Measurements from ENCODE around the gene CC2D1B.

Gene CC2D1B

DNA sequence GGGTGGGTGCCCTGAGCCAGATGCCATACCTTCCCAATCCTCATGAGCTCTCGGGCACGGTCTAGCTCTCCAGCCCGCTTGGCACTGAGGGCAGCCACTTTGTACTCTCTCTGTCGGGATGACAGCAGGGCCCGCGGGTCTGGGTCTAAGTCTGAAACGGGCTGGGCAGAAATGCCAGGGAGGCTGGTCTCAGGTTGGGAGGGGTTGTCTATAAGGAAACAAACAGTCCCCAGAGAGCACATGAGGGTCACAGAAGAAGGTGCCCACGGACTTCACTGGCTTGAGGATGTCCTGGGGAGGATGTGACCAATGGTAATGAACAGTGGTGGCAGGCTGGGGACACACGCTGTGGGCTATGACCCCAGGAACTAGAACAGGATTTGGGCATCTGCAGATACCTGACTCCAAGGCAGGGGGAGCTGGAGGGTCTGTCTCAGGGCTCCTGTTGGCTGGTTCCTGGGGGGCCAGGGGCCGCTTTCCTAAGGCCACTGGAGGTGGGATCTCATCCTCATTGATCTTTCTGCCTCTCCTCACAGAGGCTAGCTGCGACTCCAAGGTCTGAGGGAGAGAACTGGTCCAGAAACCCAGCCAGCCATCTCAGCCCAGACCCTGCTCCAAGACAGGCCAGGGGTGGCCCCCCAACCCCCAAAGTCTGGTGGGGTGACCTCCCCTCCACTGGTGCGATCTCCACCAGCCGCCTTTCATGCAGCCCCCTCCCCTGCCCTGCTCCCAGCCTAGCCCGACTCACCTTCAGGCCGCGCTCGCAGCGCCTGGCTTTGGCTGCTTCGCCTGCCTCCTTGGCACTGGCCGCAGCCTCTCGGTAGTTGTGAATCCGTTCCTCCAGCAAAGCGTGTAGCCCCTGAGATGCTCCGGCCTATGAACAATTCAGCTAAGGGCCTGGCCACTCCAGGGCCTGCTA lies 6.1 kb downstream of the CC2D1B start:
- DNase-seq = no peak

DNA sequence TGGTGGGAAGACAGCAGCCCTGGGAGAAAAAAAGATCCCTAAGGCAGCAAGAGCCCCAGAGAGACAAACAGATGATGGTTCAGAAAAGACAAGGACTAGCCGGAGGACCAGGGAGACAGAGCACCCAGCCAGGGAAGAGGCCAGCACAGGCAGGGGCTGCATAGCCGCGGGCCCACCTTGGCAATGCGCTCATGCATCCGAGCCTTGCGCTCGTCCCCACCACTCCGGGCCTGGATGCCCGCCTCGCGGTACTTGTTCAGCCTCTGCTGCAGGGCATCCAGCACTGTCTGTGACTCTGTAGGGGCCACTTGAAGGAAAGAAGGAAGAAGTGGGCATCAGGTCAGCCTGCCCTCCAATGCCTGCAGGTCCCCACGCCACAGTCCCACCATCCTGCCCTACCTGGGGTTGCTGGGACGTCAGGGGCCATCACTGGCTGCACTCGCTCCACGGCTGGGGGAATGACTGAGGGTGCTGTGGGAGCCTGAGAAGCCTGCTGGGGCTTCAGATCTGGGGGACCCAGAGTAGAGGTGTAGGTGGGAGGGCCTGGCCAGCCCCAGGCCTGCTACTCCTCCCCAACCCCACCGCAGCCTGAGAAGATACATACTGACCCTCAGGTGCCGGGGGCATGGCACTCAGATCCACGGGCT lies 7.0 kb downstream of the CC2D1B start:
- no peak for DNase-seq

DNA sequence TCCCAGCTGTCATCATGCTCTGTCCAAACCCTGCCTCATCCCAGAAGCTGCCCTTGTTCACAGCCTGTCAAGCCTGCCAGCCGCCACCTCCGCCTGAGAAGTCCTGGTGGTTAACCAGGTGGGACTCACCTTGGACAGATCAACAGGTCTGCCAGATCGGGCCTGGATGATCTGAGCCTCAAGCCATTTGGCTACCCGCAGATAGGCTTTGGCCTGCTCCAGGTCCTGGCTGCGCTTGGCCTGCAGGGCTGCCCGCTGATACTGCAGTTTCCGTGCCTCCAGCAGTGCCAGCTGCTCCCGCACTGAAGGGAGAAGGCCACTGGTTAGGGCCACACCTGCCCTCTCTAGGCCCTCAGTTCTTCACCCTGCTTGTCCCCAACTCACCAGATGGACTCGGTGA lies 8.6 kb downstream of the CC2D1B start:
- DNase-seq = no peak

DNA sequence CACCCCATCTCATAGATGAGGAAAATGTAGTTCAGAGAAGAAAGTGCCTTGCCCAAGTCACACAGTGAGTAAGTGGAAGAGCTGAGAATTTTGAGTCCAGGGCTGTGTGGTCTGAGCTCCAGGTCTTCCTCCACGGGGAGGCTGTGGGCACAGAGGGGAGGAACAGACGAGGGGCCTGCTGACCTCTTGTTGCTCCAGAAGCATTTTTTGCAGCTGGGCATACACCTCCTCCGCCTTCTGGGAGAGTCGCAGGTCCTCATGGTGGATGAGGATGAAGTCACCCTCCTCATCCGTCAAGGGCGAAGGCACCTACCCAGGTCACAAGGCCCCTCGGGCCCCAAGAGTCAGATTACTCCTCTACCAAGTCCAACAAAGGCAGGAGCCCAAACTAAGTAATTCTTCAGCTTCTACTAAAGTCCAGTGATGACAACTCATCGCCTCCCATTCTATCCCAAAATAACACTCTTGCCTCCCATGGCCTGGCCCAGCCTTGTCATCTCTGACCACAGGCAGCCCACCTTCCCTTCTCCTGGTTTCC lies 9.1 kb downstream of the CC2D1B start:
- no peak for DNase-seq

DNA sequence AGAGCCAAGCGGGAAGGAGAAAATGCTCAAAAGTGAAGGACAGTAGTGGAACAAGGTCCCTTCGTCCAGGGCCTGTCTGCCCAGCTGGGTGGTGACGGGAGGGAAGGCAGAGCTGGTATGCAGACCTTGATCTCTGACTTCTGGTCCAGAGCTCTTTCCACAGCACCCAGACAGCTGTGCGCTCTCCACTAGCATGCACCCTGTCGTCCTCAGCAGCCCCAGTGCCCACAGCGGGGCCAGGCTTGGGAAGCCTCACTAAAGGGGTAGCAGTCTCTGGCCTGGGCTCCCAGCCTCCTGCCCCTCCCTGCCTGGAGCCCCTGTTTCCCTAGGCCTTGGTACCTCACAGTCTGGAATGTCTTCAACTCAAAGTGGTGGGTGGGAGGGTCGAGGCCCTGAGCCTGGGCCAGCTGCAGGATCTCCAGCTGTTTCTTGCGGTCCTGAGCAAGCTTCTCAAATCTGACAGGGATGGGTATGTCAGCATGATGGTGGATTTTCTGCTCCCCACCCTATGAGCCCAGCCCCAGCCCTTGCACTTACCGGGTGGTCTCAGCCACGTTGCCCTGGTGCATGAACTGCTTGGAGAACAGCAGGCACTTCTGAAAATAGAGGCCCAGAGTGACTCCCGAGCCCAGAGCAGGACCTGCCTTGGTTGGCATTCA lies 10.0 kb downstream of the CC2D1B start:
- DNase-seq = no peak

DNA sequence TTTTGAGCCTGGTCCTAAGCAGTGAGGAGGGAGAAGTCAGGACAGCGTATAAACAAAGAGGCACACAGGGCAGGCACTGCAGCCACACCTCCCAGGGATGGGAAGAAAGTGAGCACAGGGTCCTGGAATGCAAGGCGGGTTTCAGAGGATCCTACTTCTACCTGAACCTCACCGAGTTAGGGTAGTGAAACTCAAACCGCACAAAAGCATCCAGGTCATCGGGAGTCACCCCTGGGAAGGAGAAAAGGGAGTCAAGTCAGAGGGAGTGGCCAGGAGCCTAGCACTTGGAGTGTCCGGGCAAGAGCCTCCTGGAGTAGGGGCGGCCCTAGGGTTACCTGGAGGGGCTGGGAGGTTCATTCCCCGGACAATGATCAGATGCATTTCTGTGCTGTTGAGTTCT lies 10.6 kb downstream of the CC2D1B start:
- DNase-seq = no peak

DNA sequence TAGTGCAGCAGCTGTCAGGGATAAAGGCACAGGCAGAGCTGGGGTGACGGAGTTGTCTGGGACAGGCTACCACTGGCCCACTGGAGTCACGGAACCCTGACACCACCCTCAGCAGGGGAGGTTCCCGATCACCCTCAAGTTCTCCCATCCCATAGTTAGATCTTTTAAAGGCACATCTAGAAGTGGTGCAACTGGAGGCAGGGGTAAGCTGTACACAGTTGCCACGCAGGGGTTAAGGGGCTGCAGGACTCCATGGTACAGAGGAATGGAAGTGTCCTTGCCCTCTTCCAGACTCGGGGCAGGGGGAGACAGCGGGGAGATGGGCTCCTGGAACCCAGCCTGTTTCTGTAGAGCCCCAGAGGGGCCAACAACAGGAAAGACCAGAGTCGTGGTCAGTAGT lies 13.3 kb downstream of the CC2D1B start:
- DNase-seq = no peak

DNA sequence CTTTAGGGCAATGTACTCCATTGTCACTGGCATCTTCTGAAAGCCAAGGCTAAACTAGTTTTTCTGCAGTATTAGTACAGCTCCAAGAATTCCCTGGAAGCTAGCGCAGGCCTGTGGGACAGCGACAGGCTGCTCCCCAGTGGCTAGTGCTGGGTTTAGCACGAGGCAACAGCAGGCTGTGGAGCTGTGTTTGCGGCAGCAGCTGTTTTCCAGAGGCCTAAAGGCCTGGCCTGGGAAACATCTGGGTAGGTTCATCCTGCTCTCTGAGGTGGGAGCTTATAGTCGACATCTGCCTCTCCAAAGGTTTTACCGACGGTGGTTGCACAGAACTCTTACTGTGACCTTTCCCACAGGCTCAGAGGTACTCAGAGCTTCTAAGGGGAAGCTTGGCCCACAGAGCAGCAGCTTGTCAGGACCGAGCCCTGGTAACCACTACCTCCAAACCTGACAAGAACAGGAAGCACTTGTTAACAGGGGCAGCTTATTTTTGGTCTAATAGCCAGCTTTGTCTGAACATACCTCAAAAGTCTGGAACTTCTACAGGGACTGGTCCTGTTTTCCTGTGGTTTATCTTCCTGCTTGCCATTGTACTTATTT lies 17.2 kb downstream of the CC2D1B start:
- DNase-seq = no peak

DNA sequence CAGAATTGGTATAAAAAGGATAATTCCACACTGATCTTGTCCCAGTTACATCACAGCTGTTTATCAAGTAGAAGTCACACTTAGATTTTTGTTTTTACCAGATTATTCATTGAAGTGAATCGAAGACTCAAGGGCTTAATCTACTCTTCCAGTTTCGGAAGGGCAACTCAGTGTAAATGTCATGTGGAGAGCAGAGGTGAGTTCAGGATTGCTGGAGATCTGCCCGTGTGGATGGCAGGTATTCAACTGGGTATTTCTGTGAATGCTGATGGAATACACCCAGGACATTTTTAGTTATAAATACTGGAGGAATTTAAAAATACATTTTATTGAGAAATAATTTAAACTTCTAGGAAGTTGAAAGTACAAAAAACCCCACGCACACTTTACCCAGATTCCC lies 19.4 kb downstream of the CC2D1B start:
- DNase-seq = no peak

DNA sequence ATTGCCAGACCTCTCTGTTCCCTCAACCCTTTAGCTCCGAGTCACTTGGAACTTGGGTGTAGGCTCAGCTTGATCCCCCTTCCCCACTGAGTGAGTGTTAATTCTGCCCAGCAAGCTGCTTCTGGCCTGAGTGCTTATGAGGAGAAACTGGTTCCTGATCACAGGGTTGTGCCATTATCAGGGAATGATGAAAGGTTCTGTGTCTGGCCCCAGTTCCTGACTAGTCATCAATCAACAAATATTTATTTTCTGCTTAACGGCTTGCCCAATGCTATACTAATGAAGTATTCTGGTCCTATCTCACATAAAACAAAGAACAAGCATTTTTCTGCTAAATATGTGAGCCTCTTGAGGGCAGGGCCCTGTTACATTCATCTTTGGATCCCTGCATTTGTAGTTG lies 20.8 kb downstream of the CC2D1B start:
- DNase-seq = no peak

DNA sequence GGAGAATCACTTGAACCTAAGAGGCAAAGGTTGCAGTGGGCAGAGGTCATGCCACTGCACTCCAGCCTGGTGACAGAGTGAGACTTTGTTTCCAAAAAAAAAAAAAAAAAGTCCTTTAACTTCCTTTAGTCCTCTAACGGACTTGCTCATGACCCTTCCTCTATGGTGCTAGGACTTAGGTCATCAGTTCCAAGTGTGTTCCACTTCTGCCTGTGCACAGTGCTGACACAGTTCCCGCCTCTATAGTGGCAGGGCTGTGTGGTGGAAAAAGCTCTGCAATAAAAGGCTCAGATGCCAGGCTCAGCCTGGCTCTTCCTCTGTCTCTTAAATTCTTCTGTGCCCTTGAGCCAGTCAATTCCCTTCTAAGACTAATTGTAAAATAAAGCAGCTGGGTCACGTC lies 22.0 kb downstream of the CC2D1B start:
- no peak for DNase-seq

DNA sequence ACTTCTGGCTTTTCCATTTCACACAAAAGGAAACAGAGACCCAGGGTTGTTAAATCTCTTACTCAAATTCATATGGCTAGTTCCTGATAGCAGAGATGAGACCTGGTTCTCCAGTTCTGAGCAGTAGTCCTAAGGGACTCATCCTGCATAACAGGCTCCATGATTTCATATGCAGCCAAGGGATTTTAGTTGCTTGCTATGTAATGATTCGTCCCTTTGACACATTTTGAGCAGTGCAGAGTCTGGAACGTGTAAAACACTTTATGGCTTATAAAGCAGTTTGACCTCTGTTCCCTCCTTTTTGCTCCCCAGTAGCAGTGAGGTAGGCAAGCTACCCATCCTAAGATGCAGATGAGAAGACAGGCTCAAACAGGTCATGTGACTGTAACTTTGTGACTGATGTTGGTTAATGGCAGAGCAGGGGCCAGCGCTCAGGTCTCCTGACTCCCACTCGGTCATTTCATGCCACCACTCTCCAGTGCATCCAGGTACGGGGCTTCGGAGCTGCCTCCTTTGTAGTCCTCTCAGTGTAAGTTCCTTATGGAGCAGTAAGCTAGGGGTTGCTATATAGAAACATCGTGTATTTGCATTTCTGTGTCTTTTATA lies 24.2 kb downstream of the CC2D1B start:
- DNase-seq = no peak

DNA sequence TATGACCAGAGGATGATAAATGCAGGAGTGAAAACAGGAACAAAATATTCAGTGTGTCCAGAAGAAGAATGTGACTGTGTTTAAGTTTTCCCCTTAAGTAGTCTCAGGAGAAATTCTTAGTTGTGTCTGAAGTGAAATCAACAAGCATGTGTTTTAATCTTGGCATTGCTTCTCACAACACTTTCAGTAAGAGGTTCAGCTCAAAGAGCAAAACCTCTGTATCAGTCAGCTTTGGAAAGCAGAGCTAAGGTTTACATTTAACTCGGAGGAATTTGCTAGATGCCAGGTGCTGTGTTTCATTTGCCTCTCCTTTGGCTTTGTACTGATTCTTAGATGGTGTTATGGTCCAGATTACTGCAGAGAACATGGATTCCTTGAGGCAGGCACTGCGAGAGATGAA lies 28.6 kb downstream of the CC2D1B start:
- DNase-seq = no peak

DNA sequence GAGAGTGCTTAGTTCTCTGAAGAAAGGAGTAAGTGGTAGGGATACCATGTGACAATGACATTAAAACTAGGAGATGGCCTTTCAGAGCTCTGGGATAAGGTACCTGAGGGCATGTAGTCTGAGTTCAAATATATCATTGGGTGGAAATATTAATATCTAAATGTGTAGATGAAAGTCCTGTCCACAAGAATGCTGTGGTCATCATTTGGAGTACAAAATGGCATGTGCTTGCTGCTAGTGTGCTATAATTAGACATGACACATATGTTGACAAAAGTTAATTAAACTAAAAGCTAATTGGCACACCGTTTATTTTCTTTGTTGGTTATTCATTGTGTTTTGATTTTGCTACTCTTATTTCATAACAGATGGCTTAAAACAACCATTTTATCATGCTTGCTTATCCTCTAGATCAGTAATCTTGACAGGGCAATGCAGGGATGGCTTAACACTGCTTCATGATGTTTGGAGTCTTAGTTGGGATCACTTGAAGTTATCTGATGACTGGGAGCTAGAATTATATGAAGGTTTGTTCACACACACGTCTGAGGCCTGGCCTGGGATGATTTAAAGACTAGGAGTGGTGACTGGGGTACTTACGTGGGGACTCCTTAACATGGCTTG lies 31.0 kb downstream of the CC2D1B start:
- no peak for DNase-seq

DNA sequence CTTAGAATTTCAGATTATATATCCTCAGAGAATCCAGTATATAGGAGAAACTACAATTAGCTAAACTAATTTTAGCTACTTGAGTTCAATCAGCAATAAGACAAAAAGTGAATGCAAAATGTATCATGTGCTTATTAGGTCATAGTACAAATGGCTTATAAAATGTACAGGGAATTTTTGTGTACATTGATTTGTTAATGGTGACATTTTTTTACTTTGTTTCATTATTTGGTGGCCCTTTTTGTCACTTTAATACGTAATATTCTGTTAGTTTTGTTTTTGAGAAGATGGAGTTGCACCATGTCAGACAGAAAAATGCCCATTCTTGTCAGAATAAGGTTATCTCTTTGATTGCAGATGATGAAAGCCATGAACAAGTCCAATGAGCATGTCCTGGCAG lies 33.6 kb downstream of the CC2D1B start:
- DNase-seq = no peak

DNA sequence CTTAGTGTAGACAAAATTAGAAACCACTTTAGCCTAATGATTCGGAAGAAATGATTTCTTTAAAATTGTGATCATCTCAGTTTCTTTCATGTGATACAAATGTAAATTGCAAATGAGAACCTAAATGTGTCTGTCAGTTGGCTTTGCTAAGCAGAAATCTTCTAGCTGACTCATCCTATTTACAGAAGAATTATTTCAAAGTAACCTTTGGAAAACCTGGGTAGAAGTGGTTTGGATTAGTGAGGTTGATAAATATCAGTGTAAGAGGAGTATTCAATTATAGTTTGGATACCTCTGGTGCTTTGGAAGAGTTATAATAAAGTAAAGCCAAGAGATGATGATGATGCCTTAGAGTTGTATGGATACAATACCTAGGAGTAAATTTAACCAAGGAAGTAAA lies 37.4 kb downstream of the CC2D1B start:
- DNase-seq = no peak

DNA sequence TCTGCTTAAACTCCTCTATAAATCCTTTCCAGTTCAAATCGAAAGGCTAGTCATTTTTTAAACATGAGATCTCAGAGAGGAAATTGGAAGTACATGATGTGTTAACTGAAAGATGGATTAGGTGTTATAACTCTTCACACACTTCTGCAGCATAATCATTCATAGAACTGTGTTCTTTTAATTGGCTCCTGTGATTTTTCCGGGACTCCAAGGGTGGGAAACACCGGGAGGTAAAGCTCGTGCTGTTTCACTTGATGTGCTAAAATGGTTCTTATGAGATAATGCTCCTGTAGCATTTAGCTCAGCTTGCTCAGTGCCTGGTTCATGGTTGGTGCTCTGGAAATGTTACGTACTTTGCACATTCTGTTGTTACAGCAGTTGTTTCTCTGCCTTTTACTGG lies 40.2 kb downstream of the CC2D1B start:
- no peak for DNase-seq

DNA sequence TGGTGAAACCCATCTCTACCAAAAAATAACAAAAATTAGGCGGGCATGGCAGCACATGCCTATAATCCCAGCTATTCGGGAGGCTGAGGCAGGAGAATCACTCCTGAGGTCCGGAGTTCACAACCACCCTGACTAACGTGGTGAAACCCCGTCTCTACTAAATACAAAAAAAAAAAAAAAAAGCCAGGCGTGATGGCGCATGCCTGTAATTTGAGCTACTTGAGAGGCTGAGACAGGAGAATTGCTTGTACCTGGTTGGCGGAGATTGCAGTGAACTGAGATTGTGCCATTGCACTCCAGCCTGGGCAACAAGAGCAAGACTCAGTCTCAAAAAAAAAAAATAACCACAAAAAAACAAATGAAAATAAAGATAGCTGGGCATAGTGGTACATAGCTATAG lies 42.3 kb downstream of the CC2D1B start:
- no peak for DNase-seq

DNA sequence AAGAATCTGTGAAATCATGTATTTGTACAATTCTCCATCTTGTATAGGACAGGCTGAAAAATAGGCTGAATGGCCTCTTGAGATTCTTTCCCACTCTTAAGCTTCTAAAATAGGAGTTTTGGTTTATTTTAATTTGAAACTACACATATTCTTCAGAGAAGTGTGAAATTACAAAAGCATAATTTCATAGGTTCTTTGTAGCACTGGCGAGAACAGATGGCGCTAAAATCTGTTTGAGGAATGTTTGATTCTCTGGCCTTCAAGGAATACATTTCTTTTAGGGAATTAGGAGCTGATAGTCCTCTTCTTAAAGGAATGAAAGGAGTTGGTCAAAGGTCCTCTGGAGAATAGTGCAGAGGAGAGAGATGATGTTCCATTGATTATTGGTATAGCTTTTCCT lies 44.9 kb downstream of the CC2D1B start:
- DNase-seq = no peak

DNA sequence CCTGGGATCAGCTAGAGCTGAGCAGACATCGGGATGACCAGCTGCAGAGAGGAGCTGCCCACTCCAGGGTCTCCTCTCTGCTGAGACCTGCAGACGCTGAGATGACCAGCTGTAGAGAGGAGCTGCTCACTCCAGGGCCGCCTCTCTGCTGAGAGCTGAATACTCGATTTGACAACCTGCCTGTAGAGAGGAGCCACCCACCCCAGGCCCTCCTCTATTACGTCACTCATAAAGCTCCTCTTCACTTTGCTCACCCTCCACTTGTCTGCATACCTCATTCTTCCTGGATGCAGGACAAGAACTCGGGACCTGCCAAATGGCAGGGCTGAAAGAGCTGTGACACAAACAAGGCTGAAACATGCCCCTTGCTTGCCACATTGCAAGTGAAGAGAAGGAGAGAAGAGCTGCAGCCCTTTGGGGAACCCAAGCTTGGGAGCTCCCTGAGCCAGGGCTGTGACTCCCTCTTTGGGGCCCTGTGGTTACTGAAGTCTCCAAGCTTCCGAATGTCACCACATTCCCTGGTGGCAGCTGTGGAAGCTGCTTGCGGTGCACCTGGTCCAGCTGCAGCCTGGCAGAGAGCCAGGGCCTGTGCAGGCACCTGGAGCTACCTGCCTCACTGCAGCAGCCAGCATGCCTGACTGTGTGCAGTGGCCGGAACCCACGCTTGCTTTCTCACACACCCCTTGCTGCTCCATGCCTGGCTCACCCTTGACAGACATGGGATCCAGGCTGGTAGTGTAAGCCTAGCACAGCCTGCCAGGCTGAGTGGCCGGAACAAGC lies 59.6 kb downstream of the CC2D1B start:
- peak; percentile 32 for DNase-seq

DNA sequence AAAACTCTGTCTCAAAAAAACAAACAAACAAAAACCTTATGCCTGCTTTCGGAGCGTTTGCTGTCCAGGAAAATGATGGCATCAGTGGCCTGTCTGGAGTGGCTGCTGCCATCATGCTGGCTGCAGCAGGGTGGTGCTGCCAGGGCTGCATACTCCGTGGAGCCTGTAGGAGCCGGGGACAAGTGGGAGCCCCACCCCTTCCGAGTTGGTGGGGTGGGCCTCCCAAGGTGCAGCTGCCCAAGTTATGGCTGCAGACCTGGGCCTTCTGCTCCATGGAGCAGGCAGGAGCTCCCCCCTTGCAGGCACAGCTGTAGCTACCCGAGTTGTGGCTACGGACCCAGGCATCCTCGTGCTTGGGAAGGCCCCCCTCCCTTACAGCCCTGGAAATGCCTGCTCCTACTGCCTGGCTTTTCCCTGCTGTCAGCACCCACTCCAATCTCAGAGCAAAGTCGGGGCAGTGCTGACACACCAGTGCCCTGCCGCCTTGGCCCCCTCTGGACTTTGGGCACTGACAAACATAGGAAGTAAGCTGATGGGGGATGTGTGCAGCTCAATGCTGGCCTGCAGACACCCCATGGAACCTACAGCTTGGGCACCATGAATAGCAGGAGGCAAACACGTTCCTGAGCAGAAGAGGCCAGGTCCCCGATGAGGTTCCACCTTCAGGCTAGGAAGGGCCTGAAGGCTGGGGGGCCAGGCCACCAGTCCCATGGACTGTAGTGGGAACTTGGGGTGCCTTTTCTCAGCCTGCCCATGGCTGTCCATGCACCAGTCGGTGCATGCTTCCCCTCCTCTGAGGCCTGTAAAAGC lies 60.4 kb downstream of the CC2D1B start:
- no peak for DNase-seq

Measured in SHP77 treated with DMSO at 0.1 percent for 48 hours (cell line).